Fibroblast of villous mesenchyme (primary cell): ENCODE measurements around the gene PLEKHG4B. TPM values are rescaled to one million over a fixed set of nuclear protein-coding genes. Genes with fewer than 3 reads are reported as not detected.
A peak's percentile ranks its signal among the peaks of the same experiment; 100 is the strongest.
"Not testable (repeated sequence)": the region's sequence is repeated elsewhere in the genome, so short reads cannot be mapped to it uniquely, and the experiment has no call there.

ENCODE experiments used
- DNase-seq: peaks from one replicate; pipeline ENCODE4 v3.0.0-alpha.2; 2010; ENCODE audit warnings: low read depth
- H3K4me3 ChIP-seq: 2 replicates; pipeline ENCODE4 v1.5.1; 2011; ENCODE audit warnings: low read depth, mild to moderate bottlenecking, low read length
- CTCF ChIP-seq: IDR thresholded peaks from 2 replicates; pipeline ENCODE4 v1.5.1; 2012; ENCODE audit warnings: low read depth, mild to moderate bottlenecking, low read length; ENCODE audit not compliant: insufficient read depth
- total RNA-seq: library from RNA; depleted of rRNA; stranded (reverse); fragments of >200 nt; gene quantifications from 2 replicates; pipeline ENCODE4 v1.2.3, GENCODE V29; 2012

Gene PLEKHG4B
- total RNA-seq, 1 donor, result under 0.01 TPM

- TF ChIP-seq CTCF, result no peak
- DNase-seq, result peak; percentile 9
- no peak overlapping the region for H3K4me3 ChIP-seq
These were observed 10.6 kb downstream of the PLEKHG4B start for GRCh38 chr5:102411-103043.

DNA sequence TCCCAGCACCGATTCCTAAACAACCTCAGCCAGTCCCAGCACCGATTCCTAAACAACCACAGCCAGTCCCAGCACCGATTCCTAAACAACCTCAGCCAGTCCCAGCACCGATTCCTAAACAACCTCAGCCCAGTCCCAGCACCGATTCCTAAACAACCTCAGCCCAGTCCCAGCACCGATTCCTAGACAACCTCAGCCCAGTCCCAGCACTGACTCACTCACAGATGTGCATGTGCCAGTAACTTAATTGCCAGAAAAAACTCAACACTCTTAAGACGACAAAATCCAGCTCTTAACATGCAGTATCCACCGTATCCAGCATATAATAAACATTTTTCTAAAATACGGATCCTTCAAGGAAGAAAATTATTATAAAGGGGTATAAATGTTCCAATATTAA, 12.1 kb downstream of the PLEKHG4B start:
- not testable (repeated sequence) for H3K4me3 ChIP-seq, DNase-seq

GRCh38 chr5:104778-105296, 12.9 kb downstream of the PLEKHG4B start:
- H3K4me3 ChIP-seq, result no peak overlapping the region
- DNase-seq, result no peak
- no peak for TF ChIP-seq CTCF

DNA sequence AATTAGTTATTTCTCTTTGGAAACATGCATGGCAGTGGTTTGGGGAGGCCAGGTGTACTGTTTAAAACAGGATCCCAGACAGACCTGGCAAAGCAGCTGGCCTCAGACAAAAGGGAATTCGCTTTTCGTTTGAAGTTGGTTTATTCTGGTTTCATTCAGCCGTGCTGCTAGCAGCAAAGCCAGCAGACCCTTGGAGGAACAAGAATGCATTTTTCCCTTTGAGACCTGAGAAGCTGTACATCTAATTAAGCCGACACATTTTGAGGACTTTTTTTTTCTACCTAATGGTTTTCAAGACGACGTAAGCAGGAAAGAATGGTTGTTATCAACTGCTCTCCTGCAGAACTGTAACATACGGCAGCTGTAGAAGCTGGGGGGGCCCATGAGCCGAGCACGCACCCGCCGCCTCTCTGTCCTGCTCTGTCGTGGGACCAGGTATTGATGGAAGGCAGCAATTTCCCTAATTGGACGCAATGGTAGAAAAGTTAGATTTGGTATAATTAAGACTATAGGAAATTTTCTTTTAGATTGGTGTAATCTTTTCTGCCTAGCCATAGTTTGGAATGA, 13.6 kb downstream of the PLEKHG4B start:
- no peak for DNase-seq
- H3K4me3 ChIP-seq, result no peak overlapping the region
- no peak for TF ChIP-seq CTCF

DNA sequence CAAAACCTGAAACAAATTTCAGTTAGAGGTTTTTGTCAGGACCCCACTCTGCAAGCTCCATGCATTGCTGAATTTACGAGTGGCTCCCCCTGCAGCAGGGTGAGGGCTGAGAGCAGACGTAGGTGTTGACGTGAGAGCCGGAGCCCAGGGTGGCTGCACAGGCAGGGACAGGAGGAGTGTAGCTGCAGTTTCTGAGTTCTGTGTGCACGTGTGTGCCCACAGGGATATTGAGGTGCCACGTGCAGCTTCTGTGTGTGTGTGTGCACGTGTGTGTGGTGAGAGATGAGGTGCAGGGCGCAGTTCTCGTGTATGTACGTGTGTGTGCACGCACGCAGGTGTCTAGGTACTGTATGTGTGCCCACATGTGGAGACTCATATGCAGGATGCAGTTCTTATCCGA, 14.6 kb downstream of the PLEKHG4B start:
- no peak for DNase-seq
- no peak overlapping the region for H3K4me3 ChIP-seq
- no peak for TF ChIP-seq CTCF

DNA sequence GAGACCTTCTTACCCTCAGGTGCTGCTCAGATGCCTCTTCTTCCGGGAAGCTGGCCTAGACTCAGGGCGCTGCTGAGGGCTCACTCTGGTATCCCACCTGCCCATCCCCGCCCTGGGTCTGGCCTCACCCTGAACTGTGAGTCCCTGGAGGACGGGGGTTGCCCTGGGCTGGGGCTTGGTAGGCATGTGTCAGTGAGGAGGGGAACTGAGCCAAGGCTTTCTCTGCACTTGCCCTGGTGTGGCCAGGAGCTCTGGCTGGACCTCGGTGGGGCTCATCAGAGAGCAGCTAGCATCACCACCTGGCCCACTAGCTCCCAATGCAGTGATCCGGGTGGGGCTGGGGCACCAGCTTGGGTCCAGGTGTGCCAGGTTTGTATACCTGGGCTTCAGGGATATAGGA, 15.6 kb downstream of the PLEKHG4B start:
- no peak for TF ChIP-seq CTCF
- H3K4me3 ChIP-seq, result no peak overlapping the region

DNA sequence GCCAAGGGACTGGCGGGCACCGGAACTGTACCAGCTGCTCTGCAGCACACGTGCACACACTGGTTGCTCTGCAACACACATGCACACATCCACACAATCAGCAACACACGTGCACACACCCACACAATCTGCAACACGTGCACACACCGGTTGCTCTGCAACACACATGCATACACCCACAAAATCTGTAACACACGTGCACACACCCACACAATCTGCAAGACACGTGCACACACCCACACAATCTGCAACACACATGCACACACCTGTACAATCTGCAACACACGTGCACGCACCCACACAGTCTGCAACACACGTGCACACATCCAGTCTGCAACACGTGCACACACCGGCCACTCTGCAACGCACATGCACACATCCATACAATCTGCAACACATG, 17.9 kb downstream of the PLEKHG4B start:
- no peak for TF ChIP-seq CTCF
- no peak overlapping the region for H3K4me3 ChIP-seq
- DNase-seq, result no peak

More for the DNA sequence above, 15.6 kb downstream of the PLEKHG4B start:
- no peak for DNase-seq
